ENCODE data around the gene RGS7. TPM values are rescaled to one million over a fixed set of nuclear protein-coding genes. Genes with fewer than 3 reads are reported as not detected.

RGS7 gene
- total and polyA plus RNA-seq, 2 of the 8 experiments (the other 6 are each of a cell fraction or from before 2014, with no cell fraction given), result 1.6 to 3.0 TPM

GRCh38 chr1:240976685-240977084 lies 380.3 kb downstream of the RGS7 start:
- Histone ChIP-seq H3K23ac (ENCODE audit: insufficient read length) (no peak overlapping the region), H3K9ac (replicated peaks in 1 of 4; ENCODE audit: extremely low read depth in 1 of 4, low read depth in 3 of 4, low read length in 3 of 4) (no peak overlapping the region), H3K79me1 (ENCODE audit: low read depth, low read length) (no peaks in the 10 kb centered on the region), H2BK12ac (ENCODE audit: low read depth, low read length) (no peak overlapping the region), H4K20me1 (replicated peaks in 1 of 2; ENCODE audit: control insufficient read depth in 1 of 2, insufficient read depth in 2 of 2, low read length in 2 of 2) (no peaks in the 10 kb centered on the region), H2BK15ac (ENCODE audit: low read length) (no peak overlapping the region), H3K36me3 (ENCODE audit: control insufficient read depth in 2 of 4, insufficient read depth in 4 of 4, low read length in 3 of 4) (no peaks in the 10 kb centered on the region), H4K91ac (replicated peaks; ENCODE audit: insufficient read length, low read length) (no peak overlapping the region), H2BK20ac (ENCODE audit: low read length) (no peak overlapping the region), H3K56ac (replicated peaks; ENCODE audit: insufficient read length, low read depth, low read length) (peak overlapping the region; percentile 95), H3K14ac (ENCODE audit: insufficient read length) (no peak overlapping the region), H4K8ac (ENCODE audit: extremely low read depth, insufficient read depth, low read length) (no peak overlapping the region), H3K9me3 (ENCODE audit: insufficient read depth in 2 of 2, low read depth in 1 of 2, low read length in 1 of 2) (no peaks in the 10 kb centered on the region), H2BK120ac (replicated peaks; ENCODE audit: low read depth, low read length) (no peak overlapping the region), H3K27ac (ENCODE audit: low read depth, low read length) (no peak overlapping the region), H3K23me2 (ENCODE audit: low read depth, low read length) (peaks cover 2% of the 10 kb centered on the region; the same call in 1 of the 2 replicates), H3K27me3 (replicated peaks in 1 of 4; ENCODE audit: control insufficient read depth in 3 of 4, extremely low read depth in 1 of 4, insufficient read depth in 3 of 4, low read length in 3 of 4) (no peaks in the 10 kb centered on the region), H2AK5ac (ENCODE audit: low read depth, low read length) (no peak overlapping the region), H4K5ac (ENCODE audit: insufficient read length, low read depth, low read length) (no peak overlapping the region), H2AFZ (ENCODE audit: low read length) (no peak overlapping the region), H3K18ac (ENCODE audit: extremely low read depth, low read length) (no peak overlapping the region), H3K4ac (replicated peaks; ENCODE audit: insufficient read length, low read depth, low read length) (no peak overlapping the region), H2BK5ac (ENCODE audit: low read depth, low read length) (no peak overlapping the region), H3K4me3 (ENCODE audit: extremely low read depth in 1 of 4, insufficient read depth in 2 of 4, low read depth in 3 of 4, low read length in 4 of 4) (no peak overlapping the region), H3K79me2 (ENCODE audit: control insufficient read depth in 1 of 2, insufficient read depth in 2 of 2, low read length in 2 of 2) (no peaks in the 10 kb centered on the region), H3K4me2 (ENCODE audit: insufficient read depth in 1 of 2, low read depth in 2 of 2, low read length in 2 of 2) (no peak overlapping the region), H3K4me1 (replicated peaks in 1 of 4; ENCODE audit: control insufficient read depth in 3 of 4, insufficient read depth in 4 of 4, low read length in 3 of 4) (no peaks in the 10 kb centered on the region)
- TF ChIP-seq HDAC2 (IDR thresholded peaks at IDR 0.05; ENCODE audit: borderline replicate concordance in 1 of 2, low read depth in 2 of 2, low read length in 2 of 2) (no peak), BCL11A (IDR thresholded peaks at IDR 0.05; ENCODE audit: low read depth in 2 of 2, low read length in 2 of 2) (no peak), EP300 (IDR thresholded peaks at IDR 0.05; ENCODE audit: borderline replicate concordance in 1 of 2, low read depth in 2 of 2, low read length in 2 of 2) (no peak), MAX (IDR thresholded peaks at IDR 0.05) (no peak), TAF1 (IDR thresholded peaks at IDR 0.05; ENCODE audit: low read depth, low read length) (no peak), SUZ12 (IDR thresholded peaks at IDR 0.05; ENCODE audit: low read length) (no peak), CEBPB (IDR thresholded peaks at IDR 0.05; ENCODE audit: low read depth, low read length) (no peak), TAF7 (optimal IDR thresholded peaks at IDR 0.05; ENCODE audit: borderline replicate concordance, low read depth, low read length) (no peak), CTBP2 (IDR thresholded peaks at IDR 0.05; ENCODE audit: borderline replicate concordance, insufficient read depth, insufficient read length, low read length) (no peak), CHD1 (IDR thresholded peaks at IDR 0.05; ENCODE audit: low read depth, low read length) (no peak)
- DNase-seq (ENCODE audit: low read depth in 1 of 2, low spot score in 2 of 2) (no peak), FAIRE-seq (no peak)
- ChIA-PET POLR2A (ENCODE audit: partially characterized antibody) (no interaction called here), CTCF (ENCODE audit: partially characterized antibody) (no interaction called here)
- 85 to 100% methylated on average over 1 of the region's 1 CpG for WGBS, 2 experiments (ENCODE audit: extremely low coverage in 1 of 2, insufficient coverage in 1 of 2, insufficient read length in 1 of 2, insufficient replicate concordance in 2 of 2, low coverage in 1 of 2, low lambda C conversion rate in 2 of 2, missing lambda C conversion rate in 1 of 2)
